Measurements from ENCODE around the gene PTBP3.

- TF ChIP-seq CTCF (conservative IDR thresholded peaks at IDR 0.05; ENCODE audit: low read depth, low read length) (no peak), EZH2phosphoT487 (IDR thresholded peaks at IDR 0.05; ENCODE audit: borderline replicate concordance, low read length) (no peak)
These were observed 84.1 kb downstream of the PTBP3 start for GRCh38 chr9:112249277-112249676.

All from PC-3 (cell line).